ENCODE measurements around the gene YWHAG.
"Not testable (repeated sequence)": the region's sequence is repeated elsewhere in the genome, so short reads cannot be mapped to it uniquely, and the experiment has no call there.

The YWHAG gene

GRCh38 chr7:76317782-76318487 is 40.9 kb downstream of the YWHAG start:
- peak; percentile 97 for DNase-seq

DNA sequence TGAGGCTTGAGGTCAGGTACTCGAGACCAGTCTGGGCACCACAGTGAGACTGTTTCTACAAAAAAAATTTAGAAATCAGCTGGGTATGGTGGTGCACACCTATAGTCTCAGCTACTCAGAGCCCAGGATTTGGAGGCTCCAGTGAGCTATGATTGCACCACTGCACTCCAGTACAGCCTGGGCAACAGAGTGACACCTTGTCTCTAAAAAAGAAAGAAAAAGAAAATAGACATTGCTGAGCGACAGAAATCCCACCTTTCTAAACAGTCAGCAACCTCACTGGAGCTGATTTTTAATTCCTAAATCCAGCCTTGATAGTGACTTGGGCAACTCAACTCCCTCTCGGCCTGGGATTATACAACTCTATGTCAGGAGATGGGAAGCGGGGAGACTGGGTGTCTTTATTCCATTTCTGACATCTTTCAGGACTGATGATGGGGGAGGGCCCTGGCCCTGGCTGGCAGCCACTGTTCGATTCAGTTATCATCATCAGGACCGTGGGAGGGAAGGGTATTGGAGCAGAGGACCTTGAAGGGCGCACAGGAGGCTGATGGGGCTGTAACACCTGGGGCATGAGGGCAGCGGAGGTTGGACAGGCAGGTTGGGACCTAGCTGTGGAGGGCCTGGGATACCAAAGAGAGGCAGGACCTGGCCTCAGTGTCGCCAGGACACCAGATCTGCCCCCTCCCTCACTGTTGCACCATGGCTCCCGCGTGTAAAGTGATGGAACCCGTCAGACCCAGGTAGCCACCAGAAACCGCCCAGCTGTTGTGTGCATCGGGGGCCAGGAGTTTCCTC is 41.6 kb downstream of the YWHAG start:
- no peak for DNase-seq

DNA sequence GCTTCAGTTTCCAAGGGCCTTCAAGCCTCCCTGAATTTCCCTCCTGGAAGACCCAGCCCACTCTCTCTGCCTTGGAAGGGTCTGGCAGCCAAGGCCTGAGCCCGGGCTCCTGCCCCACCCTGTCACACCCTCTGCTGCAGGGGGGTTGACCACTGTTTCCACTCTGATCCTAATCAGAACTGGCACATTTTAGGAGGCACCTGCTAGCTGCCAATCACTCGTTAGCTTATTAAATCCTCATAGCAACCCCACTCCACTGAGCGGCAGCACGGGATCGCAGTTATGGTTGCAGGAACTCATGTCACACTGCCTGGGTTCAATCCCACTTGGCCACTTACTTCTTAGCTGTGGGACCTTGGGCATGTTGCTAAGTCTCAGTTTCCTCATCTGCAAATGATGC is 43.4 kb downstream of the YWHAG start:
- no peak for DNase-seq

DNA sequence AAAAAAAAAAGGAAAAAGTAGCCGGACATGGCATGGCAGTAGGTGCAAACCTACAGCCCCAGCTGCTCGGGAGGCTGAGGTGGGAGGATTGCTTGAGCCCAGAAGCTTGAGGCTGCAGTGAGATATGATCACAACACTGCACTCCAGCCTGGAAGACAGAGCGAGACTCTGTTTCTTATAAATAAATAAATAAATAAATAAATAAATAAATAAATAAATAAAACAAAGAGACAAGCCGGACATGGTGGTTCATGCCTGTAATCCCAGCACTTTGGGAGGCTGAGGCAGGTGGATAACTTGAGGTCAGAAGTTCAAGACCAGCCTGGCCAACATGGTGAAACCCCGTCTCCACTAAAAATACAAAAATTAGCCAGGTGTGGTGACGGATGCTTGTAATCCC is 44.1 kb downstream of the YWHAG start:
- not testable (repeated sequence) for DNase-seq

DNA sequence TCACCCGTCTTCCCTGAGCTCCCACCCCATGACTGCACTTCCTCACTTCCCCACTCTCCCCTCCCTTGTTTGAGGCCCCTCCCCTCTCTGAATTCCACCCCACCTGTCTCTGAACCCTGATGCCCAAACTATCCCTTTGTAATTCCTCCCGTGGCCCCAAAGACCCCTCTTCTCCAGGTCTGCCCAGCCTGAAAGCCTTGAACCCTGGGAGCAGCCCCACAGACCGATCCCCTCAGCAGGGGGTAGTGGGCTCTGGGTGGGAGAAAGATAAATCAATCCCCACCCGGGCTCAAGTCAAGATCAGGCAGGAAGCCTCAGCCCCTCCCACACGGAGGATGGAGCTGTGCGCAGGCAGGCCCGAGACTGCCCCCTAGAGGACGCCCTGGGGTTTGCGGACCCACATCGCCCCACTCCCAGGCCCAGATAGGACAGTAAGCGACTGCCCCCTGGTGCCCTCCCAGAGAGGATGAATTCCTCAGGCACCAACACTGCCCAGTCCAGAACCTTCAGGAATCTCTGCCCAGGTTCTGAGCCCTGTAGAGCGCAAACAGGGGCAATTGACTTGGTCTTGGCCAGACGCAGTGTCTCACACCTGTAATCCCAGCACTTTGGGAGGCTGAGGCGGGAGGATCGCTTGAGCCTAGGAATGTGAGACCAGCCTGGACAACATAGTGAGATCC is 44.6 kb downstream of the YWHAG start:
- peak; percentile 92 to 95 for DNase-seq

- DNase-seq, result not testable (repeated sequence)
Measured at GRCh38 chr7:76311838-76312237, 47.0 kb downstream of the YWHAG start.

DNA sequence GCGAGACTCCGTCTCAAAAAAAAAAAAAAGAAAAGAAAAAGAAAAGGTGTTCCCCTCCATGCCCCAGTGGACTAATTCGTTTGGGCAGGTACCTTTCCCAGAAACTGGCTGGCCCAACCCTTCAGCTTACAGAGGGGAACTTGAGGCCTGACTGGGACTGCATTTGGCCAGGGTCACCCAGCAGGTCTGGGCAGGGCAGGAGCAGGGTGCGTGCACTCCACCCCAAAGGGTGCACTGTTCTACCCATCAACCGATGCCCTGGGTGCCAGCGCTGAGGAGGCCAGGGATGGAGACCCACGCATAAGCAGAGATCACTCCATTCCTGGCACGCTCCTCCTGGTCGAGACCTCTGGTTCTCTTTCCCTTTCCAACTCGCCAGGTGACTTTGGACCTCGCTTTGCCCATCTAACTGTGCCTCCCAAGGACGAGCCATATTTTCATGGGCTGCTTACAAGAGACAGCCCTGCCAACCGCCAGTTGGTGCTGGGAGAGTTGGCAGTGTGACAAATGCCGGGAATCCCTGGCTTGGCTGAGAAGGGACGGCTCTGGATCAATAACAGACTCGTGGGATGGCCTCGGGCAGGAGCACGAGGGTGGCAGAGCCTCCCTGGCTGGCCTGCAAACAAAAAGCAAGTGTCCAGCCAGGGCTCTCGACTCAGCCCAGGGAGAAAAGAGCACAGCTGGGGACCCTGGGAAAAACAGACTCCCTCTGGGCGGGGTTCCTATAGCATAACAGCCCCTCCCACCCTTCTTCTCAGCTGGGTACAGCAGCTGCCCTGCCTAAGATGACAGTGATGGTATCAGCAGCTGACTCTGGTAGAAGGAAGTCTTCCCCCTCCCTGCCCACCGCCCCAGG is 48.5 kb downstream of the YWHAG start:
- DNase-seq, result peak in 1 of 2 donors; percentile 40

DNA sequence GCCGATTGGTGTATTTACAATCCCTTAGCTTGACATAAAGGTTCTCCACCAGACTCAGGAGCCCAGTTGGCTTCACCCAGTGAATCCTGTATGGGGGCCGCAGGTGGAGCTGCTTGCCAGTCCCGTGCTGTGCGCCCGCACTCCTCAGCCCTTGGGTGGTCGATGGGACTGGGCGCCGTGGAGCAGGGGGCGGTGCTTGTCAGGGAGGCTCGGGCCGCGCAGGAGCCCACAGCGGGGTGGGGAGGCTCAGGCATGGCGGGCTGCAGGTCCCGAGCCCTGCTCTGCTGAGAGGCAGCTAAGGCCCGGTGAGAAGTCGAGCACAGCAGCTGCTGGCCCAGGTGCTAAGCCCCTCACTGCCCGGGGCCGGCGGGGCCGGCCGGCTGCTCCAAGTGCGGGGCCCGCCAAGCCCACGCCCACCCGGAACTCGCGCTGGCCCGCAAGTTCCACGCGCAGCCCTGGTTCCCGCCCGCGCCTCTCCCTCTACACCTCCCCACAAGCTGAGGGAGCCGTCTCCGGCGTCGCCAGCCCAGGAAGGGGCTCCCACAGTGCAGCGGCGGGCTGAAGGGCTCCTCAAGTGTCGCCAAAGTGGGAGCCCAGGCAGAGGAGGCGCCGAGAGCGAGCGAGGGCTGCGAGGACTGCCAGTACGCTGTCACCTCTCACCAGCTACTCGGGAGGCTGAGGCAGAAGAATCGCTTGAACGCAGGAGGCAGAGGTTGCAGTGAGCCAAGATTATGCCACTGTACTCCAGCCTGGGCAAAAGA is 49.3 kb downstream of the YWHAG start:
- DNase-seq, result not testable (repeated sequence)

- not testable (repeated sequence) for DNase-seq
Measured at GRCh38 chr7:76308874-76309273, 49.9 kb downstream of the YWHAG start.

DNA sequence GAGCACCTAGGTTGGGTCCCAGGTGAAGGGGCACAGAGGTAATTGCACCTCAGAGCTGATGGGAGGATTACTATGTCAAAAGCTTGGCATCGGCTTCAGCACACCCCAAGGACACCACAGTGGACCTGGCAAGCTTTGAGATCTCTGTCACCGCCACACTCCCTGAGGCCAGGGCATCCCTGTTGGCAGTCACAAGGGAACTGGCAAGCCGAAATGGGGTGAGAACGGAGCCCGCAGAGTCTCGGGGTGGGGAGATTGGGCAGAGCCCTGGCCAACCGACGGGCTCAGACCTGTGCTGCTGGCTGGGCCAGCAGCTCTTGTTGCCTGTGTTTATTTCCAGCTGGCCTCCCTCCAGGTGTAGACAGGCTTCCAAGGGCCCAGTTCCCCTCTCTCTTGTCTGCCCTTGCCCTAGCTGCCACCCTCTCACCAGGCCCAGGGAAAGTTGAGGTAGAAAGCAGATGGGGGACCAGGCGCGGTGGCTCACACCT is 53.9 kb downstream of the YWHAG start:
- peak in 1 of 2 donors; percentile 45 for DNase-seq

DNA sequence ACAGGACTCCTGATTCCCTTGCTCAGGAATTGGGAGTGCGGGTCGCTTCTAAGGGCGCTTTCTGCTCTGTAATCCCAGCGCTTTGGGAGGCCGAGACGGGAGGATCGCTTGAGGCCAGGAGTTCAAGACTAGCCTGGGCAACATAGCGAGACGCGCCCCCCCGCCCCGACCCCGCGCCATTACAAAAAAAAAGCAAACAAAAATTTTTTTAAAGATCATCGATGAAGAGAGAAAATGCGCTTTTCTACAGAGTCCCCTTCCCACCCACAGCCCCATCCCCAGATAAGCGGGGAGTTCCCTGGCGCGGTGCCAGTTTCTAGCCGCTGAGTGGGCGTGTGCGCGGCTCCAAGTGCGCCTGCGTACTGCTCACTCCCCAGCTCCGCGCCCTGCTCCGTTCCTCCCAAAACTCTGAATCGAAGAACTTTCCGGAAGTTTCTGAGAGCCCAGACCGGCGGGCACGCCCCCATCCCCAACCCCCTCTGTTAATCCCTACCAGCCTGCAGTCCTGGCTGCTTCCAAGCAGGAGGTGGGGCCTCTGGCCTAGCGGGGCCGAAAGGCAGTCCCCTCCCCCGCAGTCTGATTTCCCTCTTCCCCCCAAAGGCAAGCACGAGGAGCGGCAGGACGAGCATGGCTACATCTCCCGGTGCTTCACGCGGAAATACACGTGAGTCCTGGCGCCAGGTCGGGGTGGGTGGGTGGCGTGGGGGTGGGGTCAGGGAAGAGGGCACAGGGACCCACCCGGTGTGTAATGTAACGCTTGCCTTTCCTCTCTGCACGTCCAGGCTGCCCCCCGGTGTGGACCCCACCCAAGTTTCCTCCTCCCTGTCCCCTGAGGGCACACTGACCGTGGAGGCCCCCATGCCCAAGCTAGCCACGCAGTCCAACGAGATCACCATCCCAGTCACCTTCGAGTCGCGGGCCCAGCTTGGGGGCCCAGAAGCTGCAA is 55.3 kb downstream of the YWHAG start:
- peak in 1 of 2 donors; percentile 55 for DNase-seq

- peak; percentile 68 to 78 for DNase-seq
Measured at GRCh38 chr7:76302347-76303201, 56.2 kb downstream of the YWHAG start, which contains the start of gene HSPB1. Gene HSPB1, plus strand, starts transcription at chr7:76302673. Its CDS starts 40 bp downstream, at chr7:76302713.

DNA sequence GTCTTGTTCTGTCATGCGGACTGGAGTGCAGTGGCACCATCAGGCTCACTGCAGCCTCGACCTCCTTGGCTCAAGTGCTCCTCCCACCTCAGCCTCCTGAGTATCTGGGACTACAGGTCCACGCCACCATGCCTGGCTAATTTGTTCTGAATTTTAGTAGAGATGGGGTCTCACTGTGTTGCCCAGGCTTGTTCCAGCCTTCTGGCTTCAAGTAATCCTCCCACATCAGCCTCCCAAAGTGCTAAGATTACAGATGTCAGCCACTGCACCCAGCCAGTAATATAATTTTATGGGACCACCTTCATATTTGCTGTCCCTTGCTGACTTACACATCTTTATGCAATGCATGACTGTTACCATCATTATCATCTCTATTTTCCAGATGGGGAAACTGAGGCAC is 57.8 kb downstream of the YWHAG start:
- DNase-seq, result no peak

DNA sequence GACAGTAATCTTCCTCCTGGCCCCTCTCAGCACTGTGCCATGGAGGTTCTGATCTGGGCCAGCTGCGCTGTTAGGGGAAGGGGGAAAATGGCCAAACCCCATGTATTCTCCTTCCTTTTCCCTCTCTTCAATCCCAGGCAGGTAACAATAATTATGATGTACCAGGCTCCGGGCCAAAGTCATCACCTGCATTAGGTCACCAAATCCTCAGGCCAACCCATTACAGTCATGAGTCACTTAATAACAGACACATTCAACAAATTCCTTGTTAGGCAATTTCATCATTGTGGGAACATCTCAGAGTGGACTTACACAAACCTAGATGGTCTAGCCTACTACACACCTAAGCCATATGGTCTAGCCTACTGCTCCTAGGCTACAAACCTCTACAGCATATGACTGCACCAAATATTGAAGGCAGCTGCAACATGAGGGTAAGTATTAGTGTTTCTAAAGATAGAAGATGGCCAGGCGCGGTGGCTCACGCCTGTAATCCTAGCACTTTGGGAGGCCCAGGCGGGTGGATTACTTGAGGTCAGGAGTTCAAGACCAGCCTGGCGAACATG is 58.5 kb downstream of the YWHAG start:
- no peak for DNase-seq

- DNase-seq, result no peak
Measured at GRCh38 chr7:76296743-76297740, 61.7 kb downstream of the YWHAG start.

DNA sequence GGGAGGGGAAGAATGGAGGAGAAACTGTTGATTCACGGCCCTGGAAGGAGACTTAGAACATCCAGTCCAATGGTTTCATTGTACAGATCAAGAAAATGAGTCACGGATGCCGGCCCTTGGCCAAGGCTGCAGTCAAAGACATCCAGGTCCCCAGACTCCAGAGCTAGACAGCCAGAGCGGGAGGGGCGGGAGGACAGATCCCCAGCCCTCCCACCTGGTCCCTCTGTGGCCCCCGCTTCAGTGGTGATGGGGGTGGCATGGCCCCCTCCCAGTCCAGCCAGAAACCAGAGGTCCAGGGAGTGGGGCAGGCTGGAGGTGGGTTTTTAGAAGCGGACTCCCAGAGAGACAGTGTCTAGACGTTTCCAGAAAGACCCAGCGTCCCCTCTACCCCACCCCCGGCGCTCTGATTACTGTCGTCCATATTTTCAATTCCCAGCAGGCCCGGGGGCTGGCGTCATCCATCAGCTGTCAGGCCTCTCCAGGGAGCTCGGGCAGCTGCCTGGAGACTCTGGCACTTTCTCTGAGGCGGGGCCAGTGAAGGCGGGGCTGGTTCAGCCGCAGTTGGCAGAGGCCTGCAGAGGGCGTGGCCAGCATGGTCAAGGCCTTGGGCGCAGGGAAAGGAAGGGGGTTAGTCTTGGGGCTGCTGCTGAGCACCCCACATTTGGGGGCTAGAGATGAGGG is 64.3 kb downstream of the YWHAG start:
- peak; percentile 91 to 97 for DNase-seq

- DNase-seq, result no peak
Measured at GRCh38 chr7:76293407-76293901, 65.3 kb downstream of the YWHAG start.
